HepG2 (cell line): ENCODE results near the gene TUBGCP6. TPM values are rescaled to one million over a fixed set of nuclear protein-coding genes. Genes with fewer than 3 reads are reported as not detected.

Experiments used
- ATAC-seq: fragments of 200-7000 bp; cut with Tn5 transposase; 3 replicates; pipeline ENCODE4 v1.9.1; 2020; ENCODE audit warnings: mild to moderate bottlenecking, moderate library complexity
- BruUV-seq: library from RNA; stranded (reverse); fragments of 400-500 nt; replicated peaks from 2 replicates; lab custom pipeline; 2021; lab: Mats Ljungman, UMichigan
- CTCF ChIA-PET: fragments of 300-600 bp; formaldehyde crosslinking; extraction: SDS; loops from one replicate; lab custom pipeline; 2021; ENCODE audit warnings: low total read pairs, inconsistent platforms, low intra/inter-chr PET ratio; lab: Yijun Ruan, JAX
- POLR2A ChIA-PET: fragments of 350-600 bp; sonication (Branson Sonifier 250); formaldehyde crosslinking; loops from one replicate; lab custom pipeline; 2020; ENCODE audit warnings: antibody characterized with exemption, inconsistent platforms; lab: Yijun Ruan, JAX
- DNase-seq: peaks from one replicate; pipeline ENCODE4 v3.0.0-alpha.2; 2015; ENCODE audit warnings: low spot score
- FAIRE-seq: peaks from 3 replicates; lab custom pipeline; 2011; peaks lifted over from hg19 to GRCh38; lab: Jason Lieb, UNC
- H2AFZ ChIP-seq: one replicate; pipeline ENCODE4 v1.6.1; 2011; ENCODE audit warnings: low read length, inconsistent platforms
- H3K27ac ChIP-seq: fragments of 300-600 bp; 3 replicates; pipeline ENCODE4 v1.8.0; 2011; ENCODE audit warnings: mixed run types, mild to moderate bottlenecking, mixed read lengths, low read length, inconsistent platforms; ENCODE audit not compliant: insufficient read depth; ENCODE audit errors: extremely low read length
- H3K27me3 ChIP-seq, 2 experiments: fragments of 200-600 bp in 1 of 2; 2 replicates in 1 of 2; 3 replicates in 1 of 2; pipeline versions ENCODE4 v1.6.0 to v1.8.0; 2011; ENCODE audit warnings: low read length in 2 of 2, mild to moderate bottlenecking in 2 of 2, moderate library complexity in 2 of 2, inconsistent platforms in 1 of 2; ENCODE audit not compliant: insufficient read depth in 2 of 2, control insufficient read depth in 1 of 2
- H3K36me3 ChIP-seq, 2 experiments: fragments of 200-600 bp in 1 of 2; replicated peaks in 1 of 2; 2 replicates in 1 of 2; 3 replicates in 1 of 2; pipeline versions ENCODE4 v1.5.1 to v1.8.0; 2011; ENCODE audit warnings: low read length in 2 of 2, inconsistent platforms in 1 of 2; ENCODE audit not compliant: insufficient read depth in 2 of 2, control insufficient read depth in 1 of 2
- H3K4me1 ChIP-seq: 2 replicates; pipeline ENCODE4 v1.5.1; 2012; ENCODE audit warnings: low read length, inconsistent platforms; ENCODE audit not compliant: insufficient read depth
- H3K4me2 ChIP-seq: 2 replicates; pipeline ENCODE4 v1.6.0; 2011; ENCODE audit warnings: low read depth, low read length, inconsistent platforms
- H3K4me3 ChIP-seq, 3 experiments: fragments of 200-600 bp in 1 of 3; sonication (generic), shearing (Covaris generic) in 1 of 3; replicated peaks in 1 of 3; 2 replicates each; pipeline ENCODE4 v1.5.1; 2011 to 2016; ENCODE audit warnings: low read length in 3 of 3, inconsistent platforms in 2 of 3, low read depth in 2 of 3, mild to moderate bottlenecking in 2 of 3, control low read depth in 1 of 3, mixed read lengths in 1 of 3; ENCODE audit not compliant: insufficient read depth in 1 of 3
- H3K79me2 ChIP-seq: one replicate; pipeline ENCODE4 v1.6.1; 2011; ENCODE audit warnings: low read length, inconsistent platforms; ENCODE audit not compliant: insufficient read depth
- H3K9ac ChIP-seq: 2 replicates; pipeline ENCODE4 v1.6.0; 2011; ENCODE audit warnings: mild to moderate bottlenecking, low read depth, low read length, inconsistent platforms; ENCODE audit not compliant: insufficient read depth
- H3K9me3 ChIP-seq: 2 replicates; pipeline ENCODE4 v1.5.1; 2012; ENCODE audit warnings: mild to moderate bottlenecking, low read length
- H4K20me1 ChIP-seq: 2 replicates; pipeline ENCODE4 v1.6.0; 2011; ENCODE audit warnings: inconsistent platforms, mild to moderate bottlenecking, low read length, moderate library complexity; ENCODE audit not compliant: insufficient read depth
- DZIP1 ChIP-seq: sonication (generic); formaldehyde crosslinking; IDR thresholded peaks from 2 replicates; pipeline ENCODE4 v1.5.0; 2020; ENCODE audit warnings: mild to moderate bottlenecking, missing genetic modification reagents
- FOXJ3 ChIP-seq: sonication (generic); formaldehyde crosslinking; IDR thresholded peaks from 2 replicates; pipeline ENCODE4 v1.4.0; 2020; ENCODE audit warnings: missing genetic modification reagents, mild to moderate bottlenecking, borderline replicate concordance
- FOXK2 ChIP-seq: fragments of 450-650 bp; IDR thresholded peaks from 2 replicates; pipeline ENCODE4 v1.6.1; 2016
- MEF2D ChIP-seq: sonication (generic); formaldehyde crosslinking; IDR thresholded peaks from 2 replicates; pipeline ENCODE4 v1.5.1; 2020; ENCODE audit warnings: mild to moderate bottlenecking, missing genetic modification reagents
- NRL ChIP-seq: sonication (generic); formaldehyde crosslinking; IDR thresholded peaks from 2 replicates; pipeline ENCODE4 v1.5.0; 2020; ENCODE audit warnings: missing genetic modification reagents, mild to moderate bottlenecking, moderate library complexity, borderline replicate concordance
- U2AF2 ChIP-seq: fragments of 200-400 bp; formaldehyde crosslinking; IDR thresholded peaks from 2 replicates; pipeline ENCODE4 v1.6.1; 2017; ENCODE audit warnings: low read depth, mild to moderate bottlenecking, low read length
- XRCC5 ChIP-seq: fragments of 200-400 bp; formaldehyde crosslinking; optimal IDR thresholded peaks from 2 replicates; pipeline ENCODE3; 2017; ENCODE audit warnings: mild to moderate bottlenecking, low read length
- ZBTB38 ChIP-seq: sonication (generic); formaldehyde crosslinking; IDR thresholded peaks from 2 replicates; pipeline ENCODE4 v1.5.1; 2020; ENCODE audit warnings: mild to moderate bottlenecking, missing genetic modification reagents
- ZBTB46 ChIP-seq: sonication (generic); formaldehyde crosslinking; IDR thresholded peaks from 2 replicates; pipeline ENCODE4 v1.4.0; 2020; ENCODE audit warnings: mild to moderate bottlenecking, missing genetic modification reagents, borderline replicate concordance
- ZNF292 ChIP-seq: sonication (generic); formaldehyde crosslinking; IDR thresholded peaks from 2 replicates; pipeline ENCODE4 v1.8.1; 2022; ENCODE audit warnings: mild to moderate bottlenecking, low read depth, missing genetic modification reagents, borderline replicate concordance
- WGBS: methylation state at CpG from one replicate; pipeline ENCODE4 v1.1.6; 2017; ENCODE audit warnings: low lambda C conversion rate; 5-methylcytosine and 5-hydroxymethylcytosine counted together
- in situ Hi-C: cut with HindIII; loops from 2 replicates; pipeline ENCODE4 v1.10.0; 2017; ENCODE audit warnings: low pct_unique_long_range_greater_than_20kb; ENCODE audit not compliant: extremely low pct_ligation_motif_present
- intact Hi-C: fragments of 100-400 bp; cut with micrococcal nuclease; formaldehyde crosslinking; loops from one replicate; pipeline ENCODE4 v1.10.0; 2022; ENCODE audit not compliant: unreplicated experiment
- polyA plus RNA-seq, 8 experiments: library from polyadenylated mRNA; depleted of rRNA in 3 of 8; stranded (reverse) in 7 of 8; unstranded in 1 of 8; fragments of >200 nt; fragmentation: Illumina TruSeq in 4 of 8; extraction: Trizol in 4 of 8; gene quantifications; 2 replicates each; pipeline versions ENCODE4 v1.2.1 to v1.2.3, GENCODE V29; 2011 to 2016; ENCODE audit warnings: low read depth in 4 of 8, missing spikeins in 1 of 8, mixed read lengths in 1 of 8; ENCODE audit not compliant: insufficient read depth in 1 of 8
- total RNA-seq, 5 experiments: library from RNA; depleted of rRNA; stranded (reverse); fragments of >200 nt; fragmentation: Illumina TruSeq; extraction: Trizol; gene quantifications; 2 replicates each; pipeline ENCODE4 v1.2.3, GENCODE V29; 2016; ENCODE audit warnings: low read depth in 1 of 5
- TF ChIP-seq, protein P1 (sequence below): sonication (generic); formaldehyde crosslinking; IDR thresholded peaks from 2 replicates; pipeline ENCODE4 v1.5.0; 2020; ENCODE audit warnings: mild to moderate bottlenecking, missing genetic modification reagents, borderline replicate concordance

The TUBGCP6 gene
- total and polyA plus RNA-seq, 2 of the 13 experiments (the other 11 are each of a cell fraction or from before 2014, with no cell fraction given) = 14.6 to 15.7 TPM

DNA sequence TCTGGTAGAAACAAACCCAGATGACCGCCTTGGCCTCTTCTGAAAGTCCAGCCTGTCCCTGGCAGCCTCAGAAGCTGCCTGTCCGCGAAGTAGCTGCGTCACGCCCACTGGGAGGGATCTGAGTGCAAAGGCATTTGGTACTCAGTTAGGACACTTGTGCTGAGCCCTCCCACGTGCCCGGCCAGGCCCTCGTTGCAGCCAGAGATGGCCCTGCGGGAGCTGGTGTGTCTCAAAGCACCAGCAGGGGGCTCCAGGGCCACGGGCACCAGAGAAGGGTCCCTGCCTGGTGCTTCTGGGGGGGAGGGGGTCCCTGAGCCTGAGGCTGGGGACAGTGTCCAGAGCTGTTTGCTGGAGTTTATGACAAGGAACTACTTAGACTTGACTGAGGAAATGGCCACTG is 38.2 kb downstream of the TUBGCP6 start:
- peaks cover 11% of the 10 kb centered on the region for H4K20me1 ChIP-seq
- no peak overlapping the region for H2AFZ ChIP-seq
- DNase-seq (peak; percentile 35), FAIRE-seq (no peak), ATAC-seq (peak; percentile 63)
- no peaks in the 10 kb centered on the region for H3K9me3 ChIP-seq
- CTCF ChIA-PET = interaction anchor here (0.9 kb wide), 1 partner anchor 57 kb away, joined by 5 read pairs; no protein-coding TSS in a partner anchor
- H3K36me3 ChIP-seq = peaks cover 5 to 30% of the 10 kb centered on the region in 2 experiments; a peak in 4 of 5 replicates
- H3K9ac ChIP-seq = no peak overlapping the region
- POLR2A ChIA-PET = interaction anchor here (0.7 to 1.2 kb wide), 2 partner anchors 23 to 61 kb away, joined by 3 read pairs; no protein-coding TSS in a partner anchor
- peaks cover 18% of the 10 kb centered on the region for H3K79me2 ChIP-seq
- H3K4me3 ChIP-seq = no peak overlapping the region
- in situ Hi-C loops = loop anchor here (5.0 kb wide), 1 partner anchor 59 kb away; no protein-coding TSS in a partner anchor
- intact Hi-C loops = no loop called here
- no TSS peak for BruUV-seq
- no peak overlapping the region for H3K27ac ChIP-seq
- H3K4me1 ChIP-seq = peaks cover 36% of the 10 kb centered on the region
- no peak overlapping the region for H3K4me2 ChIP-seq
- no CpG with 5 or more reads among the region's 10 CpGs for WGBS
- no peaks in the 10 kb centered on the region for H3K27me3 ChIP-seq
- TF ChIP-seq ZBTB46 = no peak
- peak; percentile 74 for TF ChIP-seq XRCC5
- TF ChIP-seq MEF2D = no peak
- peak; percentile 9; the same call in 1 of the 2 replicates for TF ChIP-seq NRL (CRISPR knock-in tag)
- TF ChIP-seq FOXJ3 (CRISPR knock-in tag) = no peak
- no peak for TF ChIP-seq DZIP1 (CRISPR knock-in tag)
- TF ChIP-seq, protein P1, sequence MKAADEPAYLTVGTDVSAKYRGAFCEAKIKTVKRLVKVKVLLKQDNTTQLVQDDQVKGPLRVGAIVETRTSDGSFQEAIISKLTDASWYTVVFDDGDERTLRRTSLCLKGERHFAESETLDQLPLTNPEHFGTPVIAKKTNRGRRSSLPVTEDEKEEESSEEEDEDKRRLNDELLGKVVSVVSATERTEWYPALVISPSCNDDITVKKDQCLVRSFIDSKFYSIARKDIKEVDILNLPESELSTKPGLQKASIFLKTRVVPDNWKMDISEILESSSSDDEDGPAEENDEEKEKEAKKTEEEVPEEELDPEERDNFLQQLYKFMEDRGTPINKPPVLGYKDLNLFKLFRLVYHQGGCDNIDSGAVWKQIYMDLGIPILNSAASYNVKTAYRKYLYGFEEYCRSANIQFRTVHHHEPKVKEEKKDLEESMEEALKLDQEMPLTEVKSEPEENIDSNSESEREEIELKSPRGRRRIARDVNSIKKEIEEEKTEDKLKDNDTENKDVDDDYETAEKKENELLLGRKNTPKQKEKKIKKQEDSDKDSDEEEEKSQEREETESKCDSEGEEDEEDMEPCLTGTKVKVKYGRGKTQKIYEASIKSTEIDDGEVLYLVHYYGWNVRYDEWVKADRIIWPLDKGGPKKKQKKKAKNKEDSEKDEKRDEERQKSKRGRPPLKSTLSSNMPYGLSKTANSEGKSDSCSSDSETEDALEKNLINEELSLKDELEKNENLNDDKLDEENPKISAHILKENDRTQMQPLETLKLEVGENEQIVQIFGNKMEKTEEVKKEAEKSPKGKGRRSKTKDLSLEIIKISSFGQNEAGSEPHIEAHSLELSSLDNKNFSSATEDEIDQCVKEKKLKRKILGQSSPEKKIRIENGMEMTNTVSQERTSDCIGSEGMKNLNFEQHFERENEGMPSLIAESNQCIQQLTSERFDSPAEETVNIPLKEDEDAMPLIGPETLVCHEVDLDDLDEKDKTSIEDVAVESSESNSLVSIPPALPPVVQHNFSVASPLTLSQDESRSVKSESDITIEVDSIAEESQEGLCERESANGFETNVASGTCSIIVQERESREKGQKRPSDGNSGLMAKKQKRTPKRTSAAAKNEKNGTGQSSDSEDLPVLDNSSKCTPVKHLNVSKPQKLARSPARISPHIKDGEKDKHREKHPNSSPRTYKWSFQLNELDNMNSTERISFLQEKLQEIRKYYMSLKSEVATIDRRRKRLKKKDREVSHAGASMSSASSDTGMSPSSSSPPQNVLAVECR (CRISPR knock-in tag) = 0 out of 2 replicates have a peak, but pooled peaks have one; percentile 13
- no peak for TF ChIP-seq FOXK2
- TF ChIP-seq ZBTB38 (CRISPR knock-in tag) = 0 out of 2 replicates have a peak, but pooled peaks have one; percentile 19
- no peak for TF ChIP-seq ZNF292 (CRISPR knock-in tag)
- no peak for TF ChIP-seq U2AF2
